K562 (cell line): ENCODE results near the gene SLC35B4. TPM values are rescaled to one million over a fixed set of nuclear protein-coding genes. Genes with fewer than 3 reads are reported as not detected.
A peak's percentile ranks its signal among the peaks of the same experiment; 100 is the strongest.

ENCODE experiments used
- KDM4B ChIP-seq, 2 experiments: fragments of 450-650 bp in 1 of 2; sonication (generic) in 1 of 2; IDR thresholded peaks; 2 replicates each; pipeline ENCODE4 v1.6.1; 2016 to 2017; ENCODE audit warnings: borderline replicate concordance in 2 of 2, antibody characterized with exemption in 1 of 2, low read depth in 1 of 2, mild to moderate bottlenecking in 1 of 2
- KLF10 ChIP-seq: fragments of 250-450 bp; sonication (Bioruptor Pico); IDR thresholded peaks from 2 replicates; pipeline ENCODE4 v1.6.1; 2021; ENCODE audit warnings: matching md5 sums
- PCBP2 ChIP-seq: fragments of 200-400 bp; formaldehyde crosslinking; IDR thresholded peaks from 2 replicates; pipeline ENCODE4 v1.6.1; 2018; ENCODE audit warnings: low read length, low read depth, mild to moderate bottlenecking, moderate library complexity; ENCODE audit not compliant: poor library complexity, severe bottlenecking
- POLR2G ChIP-seq: fragments of 200-400 bp; formaldehyde crosslinking; IDR thresholded peaks from 2 replicates; pipeline ENCODE4 v1.6.1; 2017; ENCODE audit warnings: low read depth, mild to moderate bottlenecking, antibody characterized with exemption, low read length, moderate library complexity
- RBM39 ChIP-seq: fragments of 200-400 bp; formaldehyde crosslinking; optimal IDR thresholded peaks from 2 replicates; pipeline ENCODE3; 2018; ENCODE audit warnings: low read depth, low read length
- U2AF1 ChIP-seq: fragments of 200-400 bp; formaldehyde crosslinking; optimal IDR thresholded peaks from 2 replicates; pipeline ENCODE3; 2017; ENCODE audit warnings: mild to moderate bottlenecking, low read depth, low read length, moderate library complexity
- ZBTB12 ChIP-seq: fragments of 250-450 bp; sonication (Bioruptor Pico); IDR thresholded peaks from 2 replicates; pipeline ENCODE4 v1.4.0; 2020
- ZBTB7A ChIP-seq: IDR thresholded peaks from 2 replicates; pipeline ENCODE4 v1.6.1; 2011; ENCODE audit warnings: low read depth, mild to moderate bottlenecking, low read length, moderate library complexity, borderline replicate concordance; ENCODE audit not compliant: control insufficient read depth
- ZNF76 ChIP-seq: fragments of 250-450 bp; sonication (Bioruptor Pico); IDR thresholded peaks from 2 replicates; pipeline ENCODE4 v1.4.0; 2020; ENCODE audit warnings: mild to moderate bottlenecking, moderate library complexity, borderline replicate concordance
- polyA plus RNA-seq, 8 experiments: library from polyadenylated mRNA; depleted of rRNA in 4 of 8; stranded (reverse) in 5 of 8; unstranded in 3 of 8; fragments of >200 nt; fragmentation: Nextera tagmentation in 2 of 8; fragmentation: Illumina TruSeq in 1 of 8; extraction: Ambion mirVana in 2 of 8; extraction: Trizol in 1 of 8; gene quantifications; 2 replicates each; pipeline versions ENCODE4 v1.2.1 to v1.2.3, GENCODE V29; 2011 to 2014; ENCODE audit warnings: inconsistent platforms in 1 of 8, missing spikeins in 1 of 8
- total RNA-seq, 7 experiments: library from RNA; depleted of rRNA in 6 of 7; stranded (reverse); fragments of >200 nt in 6 of 7; fragmentation: Illumina TruSeq in 2 of 7; extraction: Trizol in 2 of 7; gene quantifications; 2 replicates each; pipeline versions ENCODE4 v1.2.1 to v1.2.3, GENCODE V29; 2011 to 2021; ENCODE audit warnings: low replicate concordance in 1 of 7
- TF ChIP-seq, protein P1 (sequence below): sonication (generic); formaldehyde crosslinking; IDR thresholded peaks from 2 replicates; pipeline ENCODE4 v1.8.1; 2023; ENCODE audit warnings: mild to moderate bottlenecking, missing genetic modification reagents
- TF ChIP-seq, protein P2 (sequence below), 2 experiments: fragments of 450-650 bp in 1 of 2; sonication (generic) in 1 of 2; formaldehyde crosslinking in 1 of 2; IDR thresholded peaks; 2 replicates each; pipeline versions ENCODE4 v1.7.1 to v1.9.0; 2016 to 2022; ENCODE audit warnings: inconsistent platforms in 1 of 2, mild to moderate bottlenecking in 1 of 2, missing genetic modification reagents in 1 of 2

Gene SLC35B4
- total and polyA plus RNA-seq, 9 of the 15 experiments (the other 6 are each of a cell fraction or from before 2014, with no cell fraction given) = 6.1 to 34.9 (median 17.6) TPM

DNA sequence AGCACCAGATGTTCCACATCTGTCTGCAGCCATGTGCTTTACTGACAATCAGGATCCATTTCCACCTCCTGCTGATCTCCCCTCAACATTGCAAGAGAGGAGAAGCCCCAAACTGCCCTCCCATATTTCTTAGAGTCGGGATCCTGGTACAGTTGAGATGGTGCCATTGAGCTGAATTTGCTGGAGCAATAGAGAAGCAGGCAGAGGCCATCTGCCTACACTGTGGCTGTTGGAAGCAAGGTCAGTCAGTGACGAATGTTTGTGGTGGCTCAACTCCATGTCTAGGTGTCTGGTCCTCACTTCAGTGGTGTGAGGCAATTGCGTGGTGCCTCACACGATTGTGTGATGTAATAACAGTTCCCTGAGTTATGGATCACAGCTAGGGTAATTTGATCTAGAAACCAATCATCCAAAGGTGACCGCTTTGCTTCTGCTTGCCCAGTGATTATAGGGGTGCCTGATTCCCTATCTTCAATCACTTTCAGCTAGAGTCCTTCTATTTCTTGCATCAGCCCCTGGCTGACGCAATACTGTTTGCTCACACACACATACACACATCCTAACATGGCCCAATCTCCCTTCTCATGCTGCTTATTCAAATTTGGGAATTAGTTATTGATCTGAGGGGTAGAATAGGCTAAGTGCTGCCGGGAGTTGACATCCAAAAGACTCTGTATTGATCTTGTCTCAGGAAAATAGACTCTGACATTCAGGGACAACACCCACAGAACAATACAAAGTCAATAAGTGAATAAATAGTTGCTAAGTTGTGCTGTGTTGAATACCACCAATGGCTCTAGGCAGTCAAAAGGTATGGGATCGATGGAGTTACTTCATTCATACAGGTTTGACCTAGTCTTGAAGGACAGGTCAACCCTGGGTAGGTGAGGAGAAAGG, 46.1 kb upstream of the SLC35B4 start (continued):
- TF ChIP-seq PCBP2 (no peak), RBM39 (no peak), ZNF76 (CRISPR knock-in tag) (peak; percentile 56; the same call in 1 of the 2 replicates), U2AF1 (no peak), KDM4B (IDR thresholded peaks at IDR 0.05; ENCODE audit: borderline replicate concordance in 2 of 2, low read depth in 1 of 2) (no peak), ZBTB12 (no peak), ZBTB7A (no peak), KLF10 (CRISPR knock-in tag) (no peak), POLR2G (no peak)
- TF ChIP-seq, protein P1, sequence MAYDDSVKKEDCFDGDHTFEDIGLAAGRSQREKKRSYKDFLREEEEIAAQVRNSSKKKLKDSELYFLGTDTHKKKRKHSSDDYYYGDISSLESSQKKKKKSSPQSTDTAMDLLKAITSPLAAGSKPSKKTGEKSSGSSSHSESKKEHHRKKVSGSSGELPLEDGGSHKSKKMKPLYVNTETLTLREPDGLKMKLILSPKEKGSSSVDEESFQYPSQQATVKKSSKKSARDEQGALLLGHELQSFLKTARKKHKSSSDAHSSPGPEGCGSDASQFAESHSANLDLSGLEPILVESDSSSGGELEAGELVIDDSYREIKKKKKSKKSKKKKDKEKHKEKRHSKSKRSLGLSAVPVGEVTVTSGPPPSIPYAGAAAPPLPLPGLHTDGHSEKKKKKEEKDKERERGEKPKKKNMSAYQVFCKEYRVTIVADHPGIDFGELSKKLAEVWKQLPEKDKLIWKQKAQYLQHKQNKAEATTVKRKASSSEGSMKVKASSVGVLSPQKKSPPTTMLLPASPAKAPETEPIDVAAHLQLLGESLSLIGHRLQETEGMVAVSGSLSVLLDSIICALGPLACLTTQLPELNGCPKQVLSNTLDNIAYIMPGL (CRISPR knock-in tag) = no peak
- TF ChIP-seq, protein P2, sequence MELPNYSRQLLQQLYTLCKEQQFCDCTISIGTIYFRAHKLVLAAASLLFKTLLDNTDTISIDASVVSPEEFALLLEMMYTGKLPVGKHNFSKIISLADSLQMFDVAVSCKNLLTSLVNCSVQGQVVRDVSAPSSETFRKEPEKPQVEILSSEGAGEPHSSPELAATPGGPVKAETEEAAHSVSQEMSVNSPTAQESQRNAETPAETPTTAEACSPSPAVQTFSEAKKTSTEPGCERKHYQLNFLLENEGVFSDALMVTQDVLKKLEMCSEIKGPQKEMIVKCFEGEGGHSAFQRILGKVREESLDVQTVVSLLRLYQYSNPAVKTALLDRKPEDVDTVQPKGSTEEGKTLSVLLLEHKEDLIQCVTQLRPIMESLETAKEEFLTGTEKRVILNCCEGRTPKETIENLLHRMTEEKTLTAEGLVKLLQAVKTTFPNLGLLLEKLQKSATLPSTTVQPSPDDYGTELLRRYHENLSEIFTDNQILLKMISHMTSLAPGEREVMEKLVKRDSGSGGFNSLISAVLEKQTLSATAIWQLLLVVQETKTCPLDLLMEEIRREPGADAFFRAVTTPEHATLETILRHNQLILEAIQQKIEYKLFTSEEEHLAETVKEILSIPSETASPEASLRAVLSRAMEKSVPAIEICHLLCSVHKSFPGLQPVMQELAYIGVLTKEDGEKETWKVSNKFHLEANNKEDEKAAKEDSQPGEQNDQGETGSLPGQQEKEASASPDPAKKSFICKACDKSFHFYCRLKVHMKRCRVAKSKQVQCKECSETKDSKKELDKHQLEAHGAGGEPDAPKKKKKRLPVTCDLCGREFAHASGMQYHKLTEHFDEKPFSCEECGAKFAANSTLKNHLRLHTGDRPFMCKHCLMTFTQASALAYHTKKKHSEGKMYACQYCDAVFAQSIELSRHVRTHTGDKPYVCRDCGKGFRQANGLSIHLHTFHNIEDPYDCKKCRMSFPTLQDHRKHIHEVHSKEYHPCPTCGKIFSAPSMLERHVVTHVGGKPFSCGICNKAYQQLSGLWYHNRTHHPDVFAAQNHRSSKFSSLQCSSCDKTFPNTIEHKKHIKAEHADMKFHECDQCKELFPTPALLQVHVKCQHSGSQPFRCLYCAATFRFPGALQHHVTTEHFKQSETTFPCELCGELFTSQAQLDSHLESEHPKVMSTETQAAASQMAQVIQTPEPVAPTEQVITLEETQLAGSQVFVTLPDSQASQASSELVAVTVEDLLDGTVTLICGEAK (IDR thresholded peaks at IDR 0.05) = no peak
- TF ChIP-seq, protein P2 (CRISPR knock-in tag; IDR thresholded peaks at IDR 0.05) = no peak
